Measurements from ENCODE around the gene ADAMTSL4.

- TF ChIP-seq CTCF (IDR thresholded peaks at IDR 0.05) (peak; percentile 48), ZFX (IDR thresholded peaks at IDR 0.05; ENCODE audit: borderline replicate concordance) (no peak)
These were observed at the start of gene ADAMTSL4 for GRCh38 chr1:150548632-150549495.

Data from 22Rv1 (cell line).